Fibroblast of the conjunctiva (primary cell): Measurements from ENCODE around the gene MTUS2.

Experiments used
- DNase-seq: peaks from one replicate; pipeline ENCODE4 v3.0.0-alpha.2; 2010; ENCODE audit warnings: low read depth

The MTUS2 gene

GRCh38 chr13:29484796-29485195 is 664.7 kb downstream of the MTUS2 start:
- no peak for DNase-seq

GRCh38 chr13:29486551-29486950 is 666.4 kb downstream of the MTUS2 start:
- no peak for DNase-seq

- no peak for DNase-seq
These were observed 667.6 kb downstream of the MTUS2 start for GRCh38 chr13:29487466-29488454.

- no peak for DNase-seq
These were observed 669.8 kb downstream of the MTUS2 start for GRCh38 chr13:29489650-29490560.

- no peak for DNase-seq
These were observed 670.4 kb downstream of the MTUS2 start for GRCh38 chr13:29490561-29490885.

- no peak for DNase-seq
These were observed 671.1 kb downstream of the MTUS2 start for GRCh38 chr13:29491248-29491647.

- no peak for DNase-seq
These were observed 673.7 kb downstream of the MTUS2 start for GRCh38 chr13:29493796-29494195.

GRCh38 chr13:29494520-29494919 is 674.4 kb downstream of the MTUS2 start:
- no peak for DNase-seq

- DNase-seq: no peak
These were observed 676.1 kb downstream of the MTUS2 start for GRCh38 chr13:29496241-29496712.

GRCh38 chr13:29497137-29497654 is 677.1 kb downstream of the MTUS2 start:
- DNase-seq: no peak

- DNase-seq: no peak
These were observed 678.4 kb downstream of the MTUS2 start for GRCh38 chr13:29498426-29499040.

GRCh38 chr13:29499506-29500165 is 679.5 kb downstream of the MTUS2 start:
- DNase-seq: no peak

GRCh38 chr13:29500386-29500785 is 680.2 kb downstream of the MTUS2 start:
- DNase-seq: no peak

- DNase-seq: no peak
These were observed 681.5 kb downstream of the MTUS2 start for GRCh38 chr13:29501674-29502073.

GRCh38 chr13:29502391-29503008 is 682.4 kb downstream of the MTUS2 start:
- no peak for DNase-seq

- no peak for DNase-seq
These were observed 683.1 kb downstream of the MTUS2 start for GRCh38 chr13:29503041-29503837.

- DNase-seq: no peak
These were observed 684.6 kb downstream of the MTUS2 start for GRCh38 chr13:29504691-29505090.

GRCh38 chr13:29505511-29505910 is 685.4 kb downstream of the MTUS2 start:
- no peak for DNase-seq

- no peak for DNase-seq
These were observed 685.8 kb downstream of the MTUS2 start for GRCh38 chr13:29505950-29506349.

- DNase-seq: no peak
These were observed 687.2 kb downstream of the MTUS2 start for GRCh38 chr13:29507356-29507755.
